Heart left ventricle (tissue), 16 donors: ENCODE data around the gene TCEAL4. TPM values are rescaled to one million over a fixed set of nuclear protein-coding genes. Genes with fewer than 3 reads are reported as not detected.

Experiments
- ATAC-seq, 4 donors: fragments of 200-7000 bp; cut with Tn5 transposase; one replicate each; pipeline ENCODE4 v1.9.1; 2020 to 2022; ENCODE audit warnings: moderate library complexity in 4 of 4, mild to moderate bottlenecking in 3 of 4, moderate number of reproducible peaks in 1 of 4
- DNase-seq, 5 donors: peaks; one replicate each; pipeline ENCODE4 v3.0.0-alpha.2; 2020
- H3K27ac ChIP-seq, 12 donors: fragments of 200-600 bp; sonication (generic) in 4 of 12; one replicate each; pipeline versions ENCODE4 v1.5.0 to v1.8.0; 2016 to 2022; ENCODE audit warnings: mild to moderate bottlenecking in 2 of 12
- H3K27me3 ChIP-seq, 9 donors: fragments of 200-600 bp; sonication (generic) in 2 of 9; one replicate each; pipeline versions ENCODE4 v1.5.1 to v1.8.0; 2016 to 2022; ENCODE audit warnings: mild to moderate bottlenecking in 3 of 9
- H3K36me3 ChIP-seq, 9 donors: fragments of 200-600 bp; sonication (generic) in 2 of 9; one replicate each; pipeline versions ENCODE4 v1.5.0 to v1.8.0; 2018 to 2022; ENCODE audit warnings: mild to moderate bottlenecking in 2 of 9
- H3K4me1 ChIP-seq, 12 donors: fragments of 200-600 bp; sonication (generic) in 4 of 12; one replicate each; pipeline versions ENCODE4 v1.5.0 to v1.8.0; 2016 to 2022; ENCODE audit warnings: mild to moderate bottlenecking in 3 of 12
- H3K4me3 ChIP-seq, 12 donors: fragments of 200-600 bp; sonication (generic) in 4 of 12; one replicate each; pipeline versions ENCODE4 v1.5.0 to v1.8.0; 2017 to 2022; ENCODE audit warnings: mild to moderate bottlenecking in 9 of 12, moderate library complexity in 4 of 12
- H3K9me3 ChIP-seq, 12 donors: fragments of 200-600 bp; sonication (generic) in 4 of 12; one replicate each; pipeline versions ENCODE4 v1.5.0 to v1.8.0; 2016 to 2022; ENCODE audit warnings: mild to moderate bottlenecking in 1 of 12
- CTCF ChIP-seq, 12 donors: fragments of 200-600 bp; sonication (generic) in 4 of 12; IDR thresholded peaks; one replicate each; pipeline versions ENCODE4 v1.5.0 to v1.8.0; 2018 to 2022; ENCODE audit warnings: antibody characterized with exemption in 12 of 12, mild to moderate bottlenecking in 5 of 12
- POLR2A ChIP-seq, 2 donors: fragments of 450-650 bp; IDR thresholded peaks; one replicate each; pipeline ENCODE4 v1.6.1; 2017; ENCODE audit warnings: antibody characterized with exemption in 2 of 2, mild to moderate bottlenecking in 2 of 2, moderate library complexity in 2 of 2
- WGBS, 4 donors: extraction: QIAGEN DNeasy Blood & Tissue Kit in 2 of 4; methylation state at CpG; one replicate each; pipeline versions ENCODE4 v1.1.5 to v1.1.7; 2013 to 2018; 5-methylcytosine and 5-hydroxymethylcytosine counted together
- intact Hi-C, 10 donors: fragments of 100-400 bp; cut with DNase I; formaldehyde crosslinking; loops; one replicate each; pipeline versions ENCODE4 v1.11.1 to v1.14.2; 2022
- polyA plus RNA-seq, 2 donors: library from polyadenylated mRNA; stranded (reverse); fragments of 200-250 nt; gene quantifications; one replicate each; pipeline ENCODE4 v1.2.3, GENCODE V29; 2013
- total RNA-seq, 9 donors: library from RNA; depleted of rRNA in 2 of 9; stranded (reverse); fragments of >200 nt in 2 of 9; fragmentation: NEBNext Ultra II Directional in 3 of 9; extraction: Animal tissue kit (Norgen Biotek cat#: 25700) in 3 of 9; gene quantifications; one replicate each; pipeline versions ENCODE4 v1.1.0 to v1.2.4, GENCODE V29; 2016 to 2023
- donor health status: ischemic (EF 13 %, LVEDD 7.1; RV severe dilation, severe dysfunction).
- donor health status: healthy with polysubstance abuse.
- donor health status: DM: no; HTN: yes; CAD: no.
- donor health status: DM: no; HTN: no; CAD: no.
- donor health status: ischemic (EF 25% LVEDD 6.9; RV normal size, moderate dysfunction).
- donor health status: ischemic (EF 25% LVEDD 5.7; RV mildly dilated, moderate dysfunction).
- donor health status: healthy.
- donor health status: DM: yes; HTN: yes; CAD: no.
- donor health status: ischemic (EF 35%, LVEDD 5.7; RV mildly dilated, moderate dysfunction).
- donor health status: nonischemic (EF 11% LVEDD 7.7; RV severe dilation, severe dysfunction).
- donor health status: DM: yes; HTN: yes; CAD: no.
- donor health status: PGD.
- donor health status: ischemic (EF 29% LVEDD 5.4; RV normal size, mild dysfunction).
- donor health status: nonischemic (EF 23%, LVEDD 6.1; RV moderate dilation, normal function).

The TCEAL4 gene
- total and polyA plus RNA-seq, 11 donors, result 50.9 to 176 (median 67.9) TPM

GRCh38 chrX:103607364-103608305 lies 22.3 kb downstream of the TCEAL4 start, which contains the start of gene TCEAL3:
TSS of gene TCEAL3 (plus strand) at chrX:103607963. CDS start at chrX:103609065, 1,102 bp downstream.
- peak within 1 kb of the TSS; percentile 42 to 94 (median 70) for H3K4me3 ChIP-seq
- TF ChIP-seq CTCF (IDR thresholded peaks at IDR 0.05) (no peak), POLR2A (IDR thresholded peaks at IDR 0.05) (peak in 1 of 2 donors; percentile 26)
- H3K27me3 ChIP-seq, result peaks cover 0 to 14% (median 0%) of the 10 kb centered on the region in 9 donors
- H3K4me1 ChIP-seq, result peaks cover 0 to 6% (median 0%) of the 10 kb centered on the region in 12 donors
- no peaks in the 10 kb centered on the region for H3K9me3 ChIP-seq
- intact Hi-C loops, result no loop called here
- peak within 1 kb of the TSS; percentile 53 to 90 (median 84) for H3K27ac ChIP-seq
- ATAC-seq, result peak; percentile 71 to 95 (median 90)
- DNase-seq, result peak; percentile 41 to 67 (median 54)
- WGBS, 4 donors, result 1 to 26% (median 6%) methylated on average over 36 to 59 of the region's 59 CpGs
- peaks cover 0 to 6% (median 0%) of the 10 kb centered on the region in 9 donors for H3K36me3 ChIP-seq

GRCh38 chrX:103608306-103608963 lies 23.1 kb downstream of the TCEAL4 start:
- Histone ChIP-seq H3K4me1 (peaks cover 0 to 6% (median 0%) of the 10 kb centered on the region in 12 donors), H3K9me3 (no peaks in the 10 kb centered on the region), H3K36me3 (peaks cover 0 to 6% (median 0%) of the 10 kb centered on the region in 9 donors), H3K27ac (peak overlapping the region; percentile 53 to 90 (median 84)), H3K4me3 (peak overlapping the region; percentile 42 to 94 (median 70)), H3K27me3 (peaks cover 0 to 14% (median 0%) of the 10 kb centered on the region in 9 donors)
- no peak for TF ChIP-seq CTCF (IDR thresholded peaks at IDR 0.05)
- TF ChIP-seq POLR2A (IDR thresholded peaks at IDR 0.05), result no peak
- ATAC-seq, result peak; percentile 32 to 63 (median 51)
- intact Hi-C loops, result no loop called here
- 6 to 18% (median 12%) methylated on average over 13 to 21 of the region's 21 CpGs for WGBS, 4 donors
- peak in 4 of 5 donors; percentile 7 to 26 (median 22) for DNase-seq

GRCh38 chrX:103610282-103610681 lies 25.0 kb downstream of the TCEAL4 start:
- H3K4me3 ChIP-seq, result no peak overlapping the region
- intact Hi-C loops, result no loop called here
- peaks cover 0 to 6% (median 0%) of the 10 kb centered on the region in 9 donors for H3K36me3 ChIP-seq
- DNase-seq (no peak), ATAC-seq (no peak)
- no peak overlapping the region for H3K27ac ChIP-seq
- no peaks in the 10 kb centered on the region for H3K9me3 ChIP-seq
- TF ChIP-seq CTCF (IDR thresholded peaks at IDR 0.05) (no peak), POLR2A (IDR thresholded peaks at IDR 0.05) (no peak)
- peaks cover 0 to 6% (median 0%) of the 10 kb centered on the region in 12 donors for H3K4me1 ChIP-seq
- H3K27me3 ChIP-seq, result peaks cover 0 to 14% (median 0%) of the 10 kb centered on the region in 9 donors
- WGBS, 4 donors, result 54 to 91% (median 74%) methylated on average over 1 of the region's 1 CpG
